Fibroblast of pulmonary artery (primary cell): Measurements from ENCODE around the gene ZFYVE27.

Experiments
- DNase-seq: peaks from one replicate; pipeline ENCODE4 v3.0.0-alpha.2; 2010; ENCODE audit warnings: low read depth
- H3K4me3 ChIP-seq: replicated peaks from 2 replicates; pipeline ENCODE4 v1.5.1; 2011; ENCODE audit warnings: low read depth, mild to moderate bottlenecking, control low read depth, low read length, moderate library complexity
- CTCF ChIP-seq: IDR thresholded peaks from 2 replicates; pipeline ENCODE4 v1.5.1; 2011; ENCODE audit warnings: mild to moderate bottlenecking, control low read depth, low read length, inconsistent platforms; ENCODE audit errors: missing control alignments

Gene ZFYVE27

GRCh38 chr10:97711640-97712572, 25.0 kb upstream of the ZFYVE27 start:
- no peak for TF ChIP-seq CTCF
- no peak overlapping the region for H3K4me3 ChIP-seq
- DNase-seq, result no peak

GRCh38 chr10:97713339-97713825, 23.5 kb upstream of the ZFYVE27 start, which contains the start of gene MARVELD1:
TSS of gene MARVELD1 (plus strand) at chr10:97713730. CDS start at chr10:97713877, 147 bp downstream.
- no peak for TF ChIP-seq CTCF
- H3K4me3 ChIP-seq, result peak within 1 kb of the TSS; percentile 73
- DNase-seq, result peak; percentile 85

- peak; percentile 73 for DNase-seq
- H3K4me3 ChIP-seq, result peak overlapping the region; percentile 73
- peak; percentile 26 for TF ChIP-seq CTCF
Observed at GRCh38 chr10:97713826-97714400, 23.0 kb upstream of the ZFYVE27 start.

GRCh38 chr10:97714401-97715258, 22.3 kb upstream of the ZFYVE27 start:
- DNase-seq, result peak; percentile 82
- H3K4me3 ChIP-seq, result peak overlapping the region; percentile 73
- no peak for TF ChIP-seq CTCF

DNA sequence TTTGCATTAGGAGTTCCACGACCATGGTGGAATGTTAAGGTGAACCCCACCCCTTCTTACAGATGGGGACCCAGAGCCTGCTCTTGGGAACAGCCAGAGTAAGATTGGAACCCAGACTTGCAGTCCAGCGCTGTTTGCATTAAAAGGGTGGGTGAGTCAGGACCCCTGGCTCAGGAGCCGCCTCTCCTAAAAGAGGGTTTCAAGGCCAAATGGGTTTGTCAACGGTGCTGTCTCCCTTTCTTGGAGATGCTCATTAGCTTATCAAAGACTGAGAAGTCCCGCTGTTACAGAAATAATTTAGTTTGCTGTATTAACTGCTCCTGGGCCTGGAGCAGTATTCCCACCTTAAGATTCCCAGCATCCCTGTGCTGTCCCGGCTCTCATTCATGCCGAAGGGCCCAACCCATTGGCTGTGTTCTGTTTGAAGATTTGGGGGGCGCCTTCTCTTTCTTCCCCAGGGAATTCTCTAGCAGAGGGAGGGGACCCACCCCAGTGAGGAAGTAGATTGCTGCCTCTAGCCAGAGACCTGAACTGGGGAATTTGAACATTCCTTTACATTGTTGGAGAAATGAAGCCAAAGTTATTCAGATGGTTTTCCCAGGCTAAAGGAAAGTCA, 21.6 kb upstream of the ZFYVE27 start:
- TF ChIP-seq CTCF, result no peak
- H3K4me3 ChIP-seq, result peak overlapping the region; percentile 73
- DNase-seq, result no peak

DNA sequence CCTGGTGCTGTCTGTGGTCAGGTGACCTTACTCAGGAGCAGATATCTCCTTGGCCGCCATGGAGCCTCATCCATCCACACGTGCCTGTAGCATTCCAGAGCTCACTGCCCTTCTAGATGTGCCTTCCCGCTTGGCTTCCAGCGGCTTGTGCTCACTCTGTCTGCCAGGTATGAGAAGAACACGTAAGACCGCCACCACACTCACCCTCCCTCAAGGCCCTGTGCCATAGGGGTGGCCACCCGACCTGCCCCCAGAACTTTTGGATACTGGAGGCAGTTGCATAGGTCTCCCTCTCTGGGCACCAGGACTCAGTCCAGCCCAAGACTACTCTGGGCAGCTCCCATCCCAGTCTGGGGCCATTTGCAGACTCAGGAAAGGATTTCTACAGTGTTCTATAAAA, 19.3 kb upstream of the ZFYVE27 start:
- DNase-seq, result no peak
- TF ChIP-seq CTCF, result no peak
- H3K4me3 ChIP-seq, result no peak overlapping the region
